SU-DHL-6 (cell line): ENCODE measurements around the gene CYBA.

Experiments
- CTCF ChIP-seq: fragments of 200-600 bp; sonication (generic); IDR thresholded peaks from one replicate; pipeline ENCODE4 v1.5.1; 2017; ENCODE audit warnings: antibody characterized with exemption, mild to moderate bottlenecking, low read length, moderate library complexity; ENCODE audit not compliant: insufficient read depth, poor library complexity, severe bottlenecking
- EZH2phosphoT487 ChIP-seq: fragments of 200-600 bp; sonication (generic), shearing (Covaris generic); conservative IDR thresholded peaks from 2 replicates; pipeline ENCODE4 v1.6.1; 2018; ENCODE audit warnings: mild to moderate bottlenecking, antibody characterized with exemption, low read length, moderate library complexity, mixed read lengths

- TF ChIP-seq CTCF, result no peak
- TF ChIP-seq EZH2phosphoT487, result no peak
Observed at GRCh38 chr16:88662843-88663606, 12.2 kb upstream of the CYBA start, which contains the start of gene MVD.
